ENCODE data around the gene STK39.

STK39 gene

GRCh38 chr2:168118733-168119514, 128.5 kb downstream of the STK39 start:
- peaks cover 7% of the 10 kb centered on the region for H3K4me1 ChIP-seq (ENCODE audit: insufficient read depth, low read length)

GRCh38 chr2:168116448-168116847, 130.9 kb downstream of the STK39 start:
- peaks cover 7% of the 10 kb centered on the region for H3K4me1 ChIP-seq (ENCODE audit: insufficient read depth, low read length)
- H3K27me3 ChIP-seq (ENCODE audit: control insufficient read depth in 1 of 2, insufficient read depth in 2 of 2, low read length in 2 of 2), result no peaks in the 10 kb centered on the region
- H3K27ac ChIP-seq (ENCODE audit: low read depth, low read length), result no peak overlapping the region
- no peak overlapping the region for H3K9ac ChIP-seq (ENCODE audit: low read length)
- H3K9me3 ChIP-seq (ENCODE audit: low read length), result no peaks in the 10 kb centered on the region
- H3K36me3 ChIP-seq (ENCODE audit: insufficient read depth, low read length), result no peaks in the 10 kb centered on the region
- no peak overlapping the region for H3K4me3 ChIP-seq (ENCODE audit: low read depth in 1 of 2, low read length in 2 of 2)

More at GRCh38 chr2:168118733-168119514, 128.5 kb downstream of the STK39 start:
- Histone ChIP-seq H3K27ac (ENCODE audit: low read depth, low read length) (no peak overlapping the region), H3K9ac (ENCODE audit: low read length) (no peak overlapping the region), H3K27me3 (ENCODE audit: control insufficient read depth in 1 of 2, insufficient read depth in 2 of 2, low read length in 2 of 2) (no peaks in the 10 kb centered on the region), H3K4me3 (ENCODE audit: low read depth in 1 of 2, low read length in 2 of 2) (no peak overlapping the region), H3K36me3 (ENCODE audit: insufficient read depth, low read length) (peaks cover 5% of the 10 kb centered on the region), H3K9me3 (ENCODE audit: low read length) (no peaks in the 10 kb centered on the region)

- H3K27ac ChIP-seq (ENCODE audit: low read depth, low read length), result no peak overlapping the region
- no peaks in the 10 kb centered on the region for H3K36me3 ChIP-seq (ENCODE audit: insufficient read depth, low read length)
- H3K27me3 ChIP-seq (ENCODE audit: control insufficient read depth in 1 of 2, insufficient read depth in 2 of 2, low read length in 2 of 2), result no peaks in the 10 kb centered on the region
- no peak overlapping the region for H3K4me3 ChIP-seq (ENCODE audit: low read depth in 1 of 2, low read length in 2 of 2)
- no peaks in the 10 kb centered on the region for H3K9me3 ChIP-seq (ENCODE audit: low read length)
- peaks cover 7% of the 10 kb centered on the region for H3K4me1 ChIP-seq (ENCODE audit: insufficient read depth, low read length)
- no peak overlapping the region for H3K9ac ChIP-seq (ENCODE audit: low read length)
Observed at GRCh38 chr2:168114619-168115018, 132.8 kb downstream of the STK39 start.

- Histone ChIP-seq H3K27me3 (ENCODE audit: control insufficient read depth in 1 of 2, insufficient read depth in 2 of 2, low read length in 2 of 2) (no peaks in the 10 kb centered on the region), H3K36me3 (ENCODE audit: insufficient read depth, low read length) (no peaks in the 10 kb centered on the region)
Observed at GRCh38 chr2:168114040-168114439, 133.4 kb downstream of the STK39 start.

GRCh38 chr2:168107322-168107721, 140.1 kb downstream of the STK39 start:
- H3K27ac ChIP-seq (ENCODE audit: low read depth, low read length), result no peak overlapping the region
- H3K4me3 ChIP-seq (ENCODE audit: low read depth in 1 of 2, low read length in 2 of 2), result no peak overlapping the region
- H3K9ac ChIP-seq (ENCODE audit: low read length), result no peak overlapping the region
- no peaks in the 10 kb centered on the region for H3K9me3 ChIP-seq (ENCODE audit: low read length)
- no peaks in the 10 kb centered on the region for H3K4me1 ChIP-seq (ENCODE audit: insufficient read depth, low read length)
- H3K36me3 ChIP-seq (ENCODE audit: insufficient read depth, low read length), result no peaks in the 10 kb centered on the region
- H3K27me3 ChIP-seq (ENCODE audit: control insufficient read depth in 1 of 2, insufficient read depth in 2 of 2, low read length in 2 of 2), result no peaks in the 10 kb centered on the region

More at GRCh38 chr2:168114040-168114439, 133.4 kb downstream of the STK39 start:
- Histone ChIP-seq H3K9me3 (ENCODE audit: low read length) (no peaks in the 10 kb centered on the region), H3K4me1 (ENCODE audit: insufficient read depth, low read length) (peaks cover 3% of the 10 kb centered on the region), H3K27ac (ENCODE audit: low read depth, low read length) (no peak overlapping the region), H3K4me3 (ENCODE audit: low read depth in 1 of 2, low read length in 2 of 2) (no peak overlapping the region), H3K9ac (ENCODE audit: low read length) (no peak overlapping the region)

- Histone ChIP-seq H3K27ac (ENCODE audit: low read depth, low read length) (no peak overlapping the region), H3K9ac (ENCODE audit: low read length) (no peak overlapping the region), H3K4me3 (ENCODE audit: low read depth in 1 of 2, low read length in 2 of 2) (no peak overlapping the region), H3K4me1 (ENCODE audit: insufficient read depth, low read length) (no peaks in the 10 kb centered on the region), H3K9me3 (ENCODE audit: low read length) (no peaks in the 10 kb centered on the region), H3K36me3 (ENCODE audit: insufficient read depth, low read length) (no peaks in the 10 kb centered on the region), H3K27me3 (ENCODE audit: control insufficient read depth in 1 of 2, insufficient read depth in 2 of 2, low read length in 2 of 2) (no peaks in the 10 kb centered on the region)
Observed at GRCh38 chr2:168105127-168105683, 142.2 kb downstream of the STK39 start.

- H3K27me3 ChIP-seq (ENCODE audit: control insufficient read depth in 1 of 2, insufficient read depth in 2 of 2, low read length in 2 of 2), result no peaks in the 10 kb centered on the region
- no peak overlapping the region for H3K27ac ChIP-seq (ENCODE audit: low read depth, low read length)
- no peaks in the 10 kb centered on the region for H3K4me1 ChIP-seq (ENCODE audit: insufficient read depth, low read length)
- H3K36me3 ChIP-seq (ENCODE audit: insufficient read depth, low read length), result peaks cover 5% of the 10 kb centered on the region
- no peak overlapping the region for H3K4me3 ChIP-seq (ENCODE audit: low read depth in 1 of 2, low read length in 2 of 2)
- H3K9ac ChIP-seq (ENCODE audit: low read length), result no peak overlapping the region
- H3K9me3 ChIP-seq (ENCODE audit: low read length), result no peaks in the 10 kb centered on the region
Observed at GRCh38 chr2:168097431-168097830, 150.0 kb downstream of the STK39 start.

GRCh38 chr2:168096158-168096557, 151.2 kb downstream of the STK39 start:
- Histone ChIP-seq H3K36me3 (ENCODE audit: insufficient read depth, low read length) (peaks cover 5% of the 10 kb centered on the region), H3K9ac (ENCODE audit: low read length) (no peak overlapping the region), H3K4me1 (ENCODE audit: insufficient read depth, low read length) (no peaks in the 10 kb centered on the region), H3K27ac (ENCODE audit: low read depth, low read length) (no peak overlapping the region), H3K9me3 (ENCODE audit: low read length) (no peaks in the 10 kb centered on the region), H3K27me3 (ENCODE audit: control insufficient read depth in 1 of 2, insufficient read depth in 2 of 2, low read length in 2 of 2) (no peaks in the 10 kb centered on the region), H3K4me3 (ENCODE audit: low read depth in 1 of 2, low read length in 2 of 2) (no peak overlapping the region)

- H3K9me3 ChIP-seq (ENCODE audit: low read length), result no peaks in the 10 kb centered on the region
- H3K27ac ChIP-seq (ENCODE audit: low read depth, low read length), result no peak overlapping the region
- no peak overlapping the region for H3K4me3 ChIP-seq (ENCODE audit: low read depth in 1 of 2, low read length in 2 of 2)
- H3K27me3 ChIP-seq (ENCODE audit: control insufficient read depth in 1 of 2, insufficient read depth in 2 of 2, low read length in 2 of 2), result no peaks in the 10 kb centered on the region
- H3K4me1 ChIP-seq (ENCODE audit: insufficient read depth, low read length), result peaks cover 9% of the 10 kb centered on the region
- peaks cover under 1% of the 10 kb centered on the region for H3K36me3 ChIP-seq (ENCODE audit: insufficient read depth, low read length)
- no peak overlapping the region for H3K9ac ChIP-seq (ENCODE audit: low read length)
Observed at GRCh38 chr2:168091986-168092385, 155.4 kb downstream of the STK39 start.

GRCh38 chr2:168090366-168091135, 156.8 kb downstream of the STK39 start:
- Histone ChIP-seq H3K27me3 (ENCODE audit: control insufficient read depth in 1 of 2, insufficient read depth in 2 of 2, low read length in 2 of 2) (no peaks in the 10 kb centered on the region), H3K9ac (ENCODE audit: low read length) (no peak overlapping the region), H3K27ac (ENCODE audit: low read depth, low read length) (no peak overlapping the region), H3K4me3 (ENCODE audit: low read depth in 1 of 2, low read length in 2 of 2) (no peak overlapping the region), H3K4me1 (ENCODE audit: insufficient read depth, low read length) (peaks cover 9% of the 10 kb centered on the region), H3K36me3 (ENCODE audit: insufficient read depth, low read length) (no peaks in the 10 kb centered on the region), H3K9me3 (ENCODE audit: low read length) (no peaks in the 10 kb centered on the region)

- Histone ChIP-seq H3K4me3 (ENCODE audit: low read depth in 1 of 2, low read length in 2 of 2) (no peak overlapping the region), H3K9ac (ENCODE audit: low read length) (no peak overlapping the region), H3K9me3 (ENCODE audit: low read length) (no peaks in the 10 kb centered on the region), H3K27me3 (ENCODE audit: control insufficient read depth in 1 of 2, insufficient read depth in 2 of 2, low read length in 2 of 2) (no peaks in the 10 kb centered on the region), H3K4me1 (ENCODE audit: insufficient read depth, low read length) (peaks cover 9% of the 10 kb centered on the region), H3K36me3 (ENCODE audit: insufficient read depth, low read length) (no peaks in the 10 kb centered on the region), H3K27ac (ENCODE audit: low read depth, low read length) (no peak overlapping the region)
Observed at GRCh38 chr2:168089200-168089599, 158.2 kb downstream of the STK39 start.

Measured in muscle layer of colon (tissue), 2 donors.